Ishikawa (cell line): ENCODE data around the gene GALNT9.

ENCODE experiments used
- CEBPB ChIP-seq: IDR thresholded peaks from 2 replicates; pipeline ENCODE4 v1.6.1; 2012
- CREB1 ChIP-seq: IDR thresholded peaks from 2 replicates; pipeline ENCODE4 v1.6.1; 2012; ENCODE audit warnings: low read depth
- EGR1 ChIP-seq: IDR thresholded peaks from 2 replicates; pipeline ENCODE4 v1.6.1; 2012
- EP300 ChIP-seq: IDR thresholded peaks from 2 replicates; pipeline ENCODE4 v1.6.1; 2012; ENCODE audit warnings: borderline replicate concordance
- FOXM1 ChIP-seq: IDR thresholded peaks from 2 replicates; pipeline ENCODE4 v1.6.1; 2012; ENCODE audit warnings: low read depth, borderline replicate concordance
- MAX ChIP-seq: IDR thresholded peaks from 2 replicates; pipeline ENCODE4 v1.6.1; 2012
- NFIC ChIP-seq: IDR thresholded peaks from 2 replicates; pipeline ENCODE4 v1.6.1; 2012
- RAD21 ChIP-seq: IDR thresholded peaks from 2 replicates; pipeline ENCODE4 v1.6.1; 2012; ENCODE audit warnings: low read depth
- REST ChIP-seq: IDR thresholded peaks from 2 replicates; pipeline ENCODE4 v1.6.1; 2012; ENCODE audit warnings: low read depth, mild to moderate bottlenecking
- TAF1 ChIP-seq: IDR thresholded peaks from 2 replicates; pipeline ENCODE4 v1.6.1; 2012; ENCODE audit warnings: low read depth, mild to moderate bottlenecking
- TCF12 ChIP-seq: IDR thresholded peaks from 2 replicates; pipeline ENCODE4 v1.6.1; 2012; ENCODE audit warnings: low read depth
- TEAD4 ChIP-seq: IDR thresholded peaks from 2 replicates; pipeline ENCODE4 v1.6.1; 2012
- USF1 ChIP-seq: IDR thresholded peaks from 2 replicates; pipeline ENCODE4 v1.6.1; 2012
- YY1 ChIP-seq: IDR thresholded peaks from 2 replicates; pipeline ENCODE4 v1.6.1; 2012; ENCODE audit warnings: low read depth
- ZBTB7A ChIP-seq: IDR thresholded peaks from 2 replicates; pipeline ENCODE4 v1.6.1; 2012; ENCODE audit warnings: low read depth

GALNT9 gene

DNA sequence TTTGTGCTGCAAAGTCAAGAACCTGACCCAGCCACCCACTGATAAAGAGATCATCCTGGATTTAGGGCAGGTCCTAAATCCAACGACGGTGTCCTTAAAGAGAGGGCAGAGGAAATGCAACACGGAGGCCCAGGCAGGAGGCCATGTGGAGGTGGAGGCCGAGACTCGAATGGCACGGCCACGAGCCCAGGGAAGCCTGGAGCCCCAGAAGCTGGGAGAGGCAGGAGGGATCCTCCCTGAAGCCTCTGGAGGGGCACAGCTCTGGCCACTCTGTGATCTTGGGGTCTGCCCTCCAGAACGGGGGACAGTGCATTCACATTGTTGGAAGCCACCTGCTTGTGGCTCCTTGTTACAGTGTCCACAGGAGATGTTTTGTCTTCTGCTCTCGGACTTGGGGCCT, 63.0 kb downstream of the GALNT9 start:
- TF ChIP-seq MAX: no peak
- TF ChIP-seq TAF1: no peak
- TF ChIP-seq NFIC: no peak
- no peak for TF ChIP-seq CEBPB
- TF ChIP-seq REST: no peak
- no peak for TF ChIP-seq CREB1
- TF ChIP-seq ZBTB7A: no peak
- TF ChIP-seq YY1: no peak
- no peak for TF ChIP-seq TEAD4

GRCh38 chr12:132265056-132265800, 64.2 kb downstream of the GALNT9 start:
- no peak for TF ChIP-seq TAF1
- no peak for TF ChIP-seq TCF12
- no peak for TF ChIP-seq CREB1
- no peak for TF ChIP-seq EGR1
- TF ChIP-seq YY1: no peak
- TF ChIP-seq CEBPB: no peak
- no peak for TF ChIP-seq EP300
- TF ChIP-seq REST: no peak
- no peak for TF ChIP-seq RAD21
- no peak for TF ChIP-seq USF1
- TF ChIP-seq ZBTB7A: no peak

DNA sequence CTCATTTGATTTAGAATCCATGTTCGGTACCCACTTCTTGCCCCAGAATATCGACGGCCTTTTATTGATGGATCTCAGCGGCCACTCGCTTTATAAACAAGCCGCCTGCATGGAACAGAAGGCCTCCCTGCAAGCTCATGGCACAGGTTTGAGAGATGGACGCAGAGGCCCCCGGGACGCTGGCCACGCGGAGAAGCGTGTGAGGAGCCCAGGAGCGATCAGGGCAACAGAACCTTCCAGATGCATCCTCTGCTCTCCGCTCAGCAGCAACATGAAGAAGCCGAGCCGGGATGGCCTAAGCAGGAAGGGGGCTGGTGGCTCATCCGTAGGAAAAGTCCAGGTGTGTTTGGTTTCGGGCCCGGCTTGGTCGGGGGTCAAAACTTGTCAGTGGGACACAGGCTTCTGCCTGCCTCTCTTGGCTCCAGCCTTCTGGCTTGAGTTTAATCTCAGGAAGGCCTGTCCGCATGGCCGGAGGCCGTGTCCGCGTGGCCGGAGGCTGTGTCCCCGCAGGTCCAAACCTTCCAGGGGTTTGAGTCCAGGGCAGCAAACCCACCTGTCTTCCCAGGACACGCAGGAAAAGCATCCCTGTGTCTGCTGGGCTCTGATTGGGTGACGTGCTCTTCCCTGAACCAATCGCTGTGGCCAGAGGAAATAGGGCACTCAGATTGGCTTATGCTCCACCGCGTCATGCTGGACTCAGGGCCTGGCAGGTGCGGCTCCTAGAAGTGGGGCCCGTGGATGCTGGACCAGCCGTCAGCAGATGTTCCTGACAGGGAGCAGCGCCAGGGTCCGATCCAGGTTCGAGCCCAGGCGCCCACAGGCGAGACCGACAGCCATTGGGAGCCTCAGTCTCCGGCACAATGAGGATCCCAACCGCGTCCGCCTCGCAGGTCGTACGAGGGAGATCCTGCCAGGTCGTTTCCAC, 65.0 kb downstream of the GALNT9 start:
- TF ChIP-seq ZBTB7A: no peak

DNA sequence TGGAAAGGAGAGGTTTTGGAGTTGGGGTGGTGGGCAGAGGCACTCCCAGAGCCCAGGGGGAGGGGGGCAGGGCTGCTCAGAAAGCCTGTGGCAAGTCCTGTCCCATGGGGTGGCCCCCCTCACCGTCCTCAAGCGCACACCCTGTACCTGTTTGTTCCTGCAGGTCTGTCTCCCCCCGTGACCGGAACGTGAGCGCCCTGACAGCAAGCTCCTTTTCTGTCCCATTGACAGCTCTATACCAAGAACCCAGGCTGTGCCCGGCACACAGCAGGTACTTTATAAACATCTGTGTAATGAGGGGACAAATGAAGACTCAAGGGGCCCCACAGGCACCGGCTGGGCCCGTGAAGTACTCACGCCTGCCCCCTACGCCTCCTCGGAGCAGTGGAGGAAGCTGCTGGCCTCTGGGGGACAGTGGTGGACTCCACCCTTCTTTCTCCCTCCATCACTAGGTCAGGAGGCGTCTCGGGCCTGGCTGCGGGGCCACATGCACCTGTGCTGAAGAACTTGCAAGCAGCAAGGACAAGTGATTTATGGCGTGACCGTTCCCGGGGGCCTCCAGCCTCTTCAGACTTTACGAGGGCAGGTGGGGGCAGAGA, 65.8 kb downstream of the GALNT9 start:
- TF ChIP-seq EGR1: no peak
- no peak for TF ChIP-seq YY1
- TF ChIP-seq FOXM1: no peak
- TF ChIP-seq EP300: no peak
- TF ChIP-seq USF1: no peak
- TF ChIP-seq TCF12: no peak
- no peak for TF ChIP-seq CEBPB
- no peak for TF ChIP-seq NFIC
- no peak for TF ChIP-seq MAX
- no peak for TF ChIP-seq TEAD4
- no peak for TF ChIP-seq TAF1
- TF ChIP-seq ZBTB7A: no peak
- no peak for TF ChIP-seq CREB1
- no peak for TF ChIP-seq REST
- TF ChIP-seq RAD21: no peak
